LNCaP clone FGC (cell line): Measurements from ENCODE around the gene TENT4B.

ENCODE experiments used
- DNase-seq: peaks from one replicate; pipeline ENCODE4 v3.0.0-alpha.2; 2011; ENCODE audit warnings: low read depth
- H3K4me3 ChIP-seq: 2 replicates; pipeline ENCODE4 v1.5.1; 2011; ENCODE audit warnings: mild to moderate bottlenecking, low read depth, low read length, control low read depth
- TF ChIP-seq, protein P1 (sequence below): IDR thresholded peaks from 2 replicates; pipeline ENCODE4 v1.5.1; 2012; ENCODE audit warnings: mild to moderate bottlenecking; ENCODE audit not compliant: control insufficient read depth, insufficient read depth; ENCODE audit errors: extremely low read depth

Gene TENT4B

DNA sequence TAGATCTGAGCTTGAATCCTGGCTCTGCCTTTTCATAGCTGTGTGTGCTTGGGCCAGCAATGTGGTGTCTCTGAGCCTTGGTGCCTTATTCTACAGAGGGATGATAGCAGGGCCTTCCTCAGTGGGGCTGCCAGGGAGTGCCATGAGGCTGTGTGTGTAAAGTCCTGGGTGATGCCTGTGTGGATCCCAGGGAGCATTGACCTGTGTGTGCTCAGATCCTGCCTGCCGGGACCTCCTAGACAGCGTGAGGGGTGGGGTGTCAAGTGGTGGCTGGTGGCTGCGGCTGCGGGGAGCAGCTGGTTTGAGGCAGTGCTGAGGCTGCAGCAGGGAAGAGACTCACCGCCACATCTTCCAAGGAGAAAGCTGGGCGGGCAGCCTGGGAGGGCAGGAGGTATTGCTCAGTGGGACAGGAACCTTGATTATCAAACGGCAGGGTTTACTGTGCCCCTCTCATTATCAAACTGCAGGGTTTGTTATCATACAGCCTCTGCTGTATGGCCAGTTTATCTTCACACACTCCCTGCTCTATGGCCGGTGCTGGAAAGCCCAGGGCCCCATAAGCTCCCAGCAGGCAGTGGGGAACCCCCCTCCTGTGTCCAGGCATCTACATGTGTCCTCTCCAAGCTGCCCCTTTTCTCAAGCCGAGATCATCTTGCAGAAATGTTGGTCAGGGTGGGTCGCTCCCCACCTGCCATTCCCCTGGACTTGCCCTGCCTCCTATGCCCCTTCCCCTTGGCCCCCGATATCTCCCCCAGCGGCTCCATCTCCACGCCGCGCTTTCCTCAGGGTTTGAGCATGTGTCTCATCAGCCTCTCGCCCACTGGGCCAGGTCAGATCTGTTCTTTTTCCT is 110.2 kb downstream of the TENT4B start:
- TF ChIP-seq, protein P1, sequence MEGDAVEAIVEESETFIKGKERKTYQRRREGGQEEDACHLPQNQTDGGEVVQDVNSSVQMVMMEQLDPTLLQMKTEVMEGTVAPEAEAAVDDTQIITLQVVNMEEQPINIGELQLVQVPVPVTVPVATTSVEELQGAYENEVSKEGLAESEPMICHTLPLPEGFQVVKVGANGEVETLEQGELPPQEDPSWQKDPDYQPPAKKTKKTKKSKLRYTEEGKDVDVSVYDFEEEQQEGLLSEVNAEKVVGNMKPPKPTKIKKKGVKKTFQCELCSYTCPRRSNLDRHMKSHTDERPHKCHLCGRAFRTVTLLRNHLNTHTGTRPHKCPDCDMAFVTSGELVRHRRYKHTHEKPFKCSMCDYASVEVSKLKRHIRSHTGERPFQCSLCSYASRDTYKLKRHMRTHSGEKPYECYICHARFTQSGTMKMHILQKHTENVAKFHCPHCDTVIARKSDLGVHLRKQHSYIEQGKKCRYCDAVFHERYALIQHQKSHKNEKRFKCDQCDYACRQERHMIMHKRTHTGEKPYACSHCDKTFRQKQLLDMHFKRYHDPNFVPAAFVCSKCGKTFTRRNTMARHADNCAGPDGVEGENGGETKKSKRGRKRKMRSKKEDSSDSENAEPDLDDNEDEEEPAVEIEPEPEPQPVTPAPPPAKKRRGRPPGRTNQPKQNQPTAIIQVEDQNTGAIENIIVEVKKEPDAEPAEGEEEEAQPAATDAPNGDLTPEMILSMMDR, result no peak
- H3K4me3 ChIP-seq, result no peak overlapping the region
- DNase-seq, result no peak

DNA sequence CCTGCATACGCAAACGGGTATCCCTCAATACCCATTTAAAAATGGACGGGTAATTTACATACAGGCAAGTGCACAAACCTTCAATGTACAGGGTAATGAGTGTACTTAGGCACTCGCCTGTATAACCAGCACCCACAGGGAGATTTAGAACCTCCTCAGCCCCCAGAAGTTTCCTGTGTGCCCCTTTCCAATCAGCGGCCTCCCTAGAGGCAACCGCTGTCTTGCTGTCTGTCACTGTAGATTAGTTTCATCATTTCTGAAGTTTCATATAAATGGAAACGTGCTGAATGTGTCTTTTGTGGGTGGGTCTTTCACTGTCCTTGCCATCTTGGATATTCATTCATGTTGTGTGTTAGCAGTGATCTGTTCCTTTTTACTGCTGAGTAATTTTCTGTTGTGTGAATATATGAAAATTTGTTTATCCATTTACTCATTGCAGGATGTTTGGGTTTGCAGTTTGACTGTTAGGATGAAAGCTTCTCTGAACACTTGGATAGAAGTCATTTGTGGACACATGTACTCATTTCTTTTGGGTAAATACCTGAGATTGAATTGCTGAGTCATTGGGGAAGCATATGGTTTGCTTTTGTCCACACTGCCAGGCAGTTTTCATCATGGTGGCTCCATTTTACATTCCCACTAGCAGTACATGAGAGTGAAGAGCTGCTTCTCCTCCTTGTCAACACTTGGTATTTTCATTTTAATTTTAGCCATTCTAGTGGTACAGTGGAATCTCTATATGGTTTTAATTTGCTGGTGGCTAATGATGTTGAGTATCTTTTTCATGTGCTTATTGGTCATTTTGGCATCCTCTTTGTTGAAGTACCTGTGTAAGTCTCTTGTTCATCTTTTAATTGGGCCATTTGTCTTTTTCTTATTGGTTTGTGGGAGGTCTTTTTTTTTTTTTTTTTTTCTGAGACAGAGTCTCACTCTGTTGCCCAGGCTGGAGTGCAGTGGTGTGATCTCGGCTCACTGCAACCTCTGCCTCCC is 111.1 kb downstream of the TENT4B start:
- no peak for DNase-seq
- TF ChIP-seq, protein P1, result no peak
- H3K4me3 ChIP-seq, result no peak overlapping the region

DNA sequence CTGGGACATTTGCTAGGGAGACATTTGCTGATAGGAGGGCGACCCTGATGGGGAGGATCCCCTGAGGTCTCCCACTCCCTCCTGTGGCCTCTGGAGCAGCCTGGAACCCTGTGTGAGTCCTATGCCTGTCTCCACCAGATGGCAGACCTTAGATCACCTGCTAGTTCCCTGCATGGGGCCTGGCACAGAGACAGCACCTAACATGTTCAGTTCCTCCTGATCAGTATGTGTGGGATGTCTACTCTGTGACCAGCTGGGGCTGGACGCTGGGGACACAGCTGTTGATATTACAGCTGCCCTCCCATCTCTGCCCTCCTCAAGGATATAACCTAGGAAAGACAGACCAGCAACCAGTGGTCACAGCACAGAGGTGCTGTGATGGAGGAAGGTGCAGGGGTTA is 112.2 kb downstream of the TENT4B start:
- peak; percentile 54 for DNase-seq

DNA sequence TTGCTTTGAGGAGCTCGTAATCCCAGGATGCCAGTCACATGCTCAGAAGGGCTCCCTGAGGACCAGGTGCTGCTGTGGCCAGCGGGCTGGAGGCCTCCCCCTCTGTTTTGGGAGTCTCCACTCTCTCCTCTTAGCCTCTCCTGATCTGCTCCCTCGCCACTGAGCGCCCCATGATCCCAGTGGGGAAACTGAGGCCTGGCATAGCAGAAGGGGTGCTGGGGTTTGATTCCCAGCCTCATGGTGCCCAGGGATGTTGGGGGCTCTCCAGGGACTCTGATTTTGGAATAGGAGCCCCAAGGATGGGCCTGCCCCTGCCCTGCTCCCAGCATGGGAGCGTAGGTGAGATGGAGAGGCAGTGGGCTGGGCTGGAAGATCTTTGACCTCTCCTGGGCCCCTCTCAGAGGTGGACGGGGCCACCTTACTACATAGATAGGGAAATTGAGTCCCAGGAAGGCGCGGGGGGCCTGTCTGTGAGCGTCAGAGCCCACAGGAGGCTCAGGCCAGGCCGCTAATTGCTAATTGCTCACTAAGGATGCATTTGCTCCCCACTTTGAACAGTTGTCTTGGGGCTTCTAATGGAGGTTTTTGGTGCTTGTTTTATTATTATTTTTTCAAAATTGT is 112.7 kb downstream of the TENT4B start:
- H3K4me3 ChIP-seq, result no peak overlapping the region
- TF ChIP-seq, protein P1, result no peak
- no peak for DNase-seq

More for the DNA sequence above, 112.2 kb downstream of the TENT4B start:
- TF ChIP-seq, protein P1, result peak; percentile 55
- no peak overlapping the region for H3K4me3 ChIP-seq

DNA sequence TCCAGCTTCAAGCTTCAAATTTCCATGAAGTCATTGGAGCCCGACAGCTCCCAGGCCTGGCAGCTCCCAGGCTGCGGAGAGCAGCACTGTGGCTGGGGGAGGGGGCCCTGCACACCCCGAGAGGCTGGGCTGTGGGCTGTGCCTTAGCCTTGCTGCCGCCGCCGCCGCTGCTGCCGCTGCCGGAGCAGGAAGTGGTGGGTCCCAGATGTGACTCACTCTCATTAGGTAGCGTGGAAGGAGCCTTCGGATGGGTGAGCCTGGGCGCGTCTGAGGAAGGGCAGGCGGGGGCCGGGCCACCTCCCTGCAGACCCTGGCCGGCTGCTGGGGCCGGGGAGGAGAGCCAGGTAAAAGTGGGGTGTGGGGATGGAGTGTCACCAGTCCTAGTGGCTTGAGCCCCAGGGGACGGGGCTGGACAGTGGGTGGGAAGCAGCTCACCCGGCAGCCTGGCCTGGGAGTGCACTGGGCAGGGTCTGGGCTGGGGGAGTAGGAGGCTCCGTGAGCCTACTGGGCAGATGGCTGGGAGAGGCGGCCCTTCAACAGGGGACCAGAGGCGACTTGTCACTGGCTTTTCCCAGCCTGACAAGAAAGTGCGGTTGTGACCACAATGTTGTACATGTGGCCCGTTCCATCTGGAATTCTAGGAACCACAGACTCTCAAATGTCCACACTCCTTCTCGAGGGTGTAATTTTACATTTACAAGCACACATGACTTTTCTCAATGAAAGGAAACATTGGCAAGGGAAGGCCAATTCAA is 113.4 kb downstream of the TENT4B start, which contains the start of gene ADCY7:
Gene ADCY7, plus strand, starts transcription at position 215 of the 755 bp plus-strand sequence. CDS start 21,629 bp downstream, outside the sequence.
- TF ChIP-seq, protein P1, result no peak
- H3K4me3 ChIP-seq, result no peak within 1 kb of the TSS
- DNase-seq, result peak; percentile 47

DNA sequence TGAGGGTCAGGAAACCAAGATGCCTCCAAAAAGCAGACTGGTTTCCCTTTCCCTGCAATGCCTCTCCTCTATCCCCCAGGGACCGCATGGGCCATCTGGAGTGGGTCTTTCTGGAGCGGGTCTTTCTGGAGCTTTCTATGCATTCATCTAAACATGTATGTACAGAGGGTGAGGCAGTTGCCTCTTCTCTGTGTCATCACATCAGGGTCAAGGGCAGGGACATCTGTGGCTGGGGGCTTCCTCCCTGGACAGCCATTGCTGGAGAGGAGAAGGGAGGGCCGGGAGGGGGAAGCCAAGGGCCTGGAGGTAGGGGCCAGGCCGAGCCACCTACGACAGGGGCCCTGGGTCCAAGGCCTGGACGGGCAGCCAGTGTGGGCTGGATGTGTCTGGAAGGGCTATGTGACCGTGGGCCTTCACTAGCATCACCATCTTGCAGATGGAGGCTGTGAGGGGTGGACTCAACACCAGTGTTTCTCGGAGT is 114.1 kb downstream of the TENT4B start:
- no peak overlapping the region for H3K4me3 ChIP-seq
- TF ChIP-seq, protein P1, result no peak
- DNase-seq, result no peak
